HG02759 (cell line): Measurements from ENCODE around the gene NUDT8.
"Not testable (repeated sequence)": the region's sequence is repeated elsewhere in the genome, so short reads cannot be mapped to it uniquely, and the experiment has no call there.

Source experiments
- ATAC-seq: cut with Tn5 transposase; IDR thresholded peaks from one replicate; pipeline ENCODE4 v1.9.1; 2021; ENCODE audit warnings: mild to moderate bottlenecking, moderate library complexity; ENCODE audit not compliant: unreplicated experiment

NUDT8 gene

DNA sequence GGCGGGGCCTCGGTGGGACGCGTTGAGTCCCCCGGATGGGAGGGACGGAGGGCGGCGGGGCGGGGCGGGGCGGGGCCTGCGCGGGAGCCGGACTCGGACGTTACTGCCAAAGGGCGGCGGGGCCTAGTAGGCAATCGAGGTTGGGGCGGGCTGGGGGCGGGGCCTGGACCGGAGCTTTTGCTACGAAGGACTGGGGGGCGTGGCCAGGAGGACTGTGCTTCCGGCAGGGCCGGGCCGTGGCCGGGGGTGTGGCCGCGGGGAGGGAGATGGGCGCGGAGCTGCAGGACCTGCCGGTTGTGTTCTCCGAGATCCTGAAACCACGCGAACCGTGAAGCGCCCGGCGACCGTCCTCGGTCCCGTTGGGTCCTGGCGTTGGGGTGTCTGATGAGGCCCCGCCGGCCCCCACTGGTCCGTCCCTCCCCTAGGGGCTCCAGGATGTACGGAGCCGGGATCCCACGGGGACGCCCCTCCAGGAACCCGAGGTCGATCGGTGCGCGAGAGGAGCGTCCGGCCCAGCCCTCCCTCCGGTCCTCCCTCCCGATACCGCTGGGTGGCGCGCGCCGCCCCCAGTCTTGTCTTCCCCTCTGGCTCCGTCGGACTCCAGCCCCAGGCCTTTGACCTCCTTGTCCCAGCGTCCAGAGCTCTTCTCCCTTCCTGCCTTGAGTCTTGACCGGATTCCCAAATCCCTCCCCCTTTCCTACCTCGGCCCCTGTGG, 648 bp upstream of the NUDT8 start:
- peak; percentile 72 for ATAC-seq

DNA sequence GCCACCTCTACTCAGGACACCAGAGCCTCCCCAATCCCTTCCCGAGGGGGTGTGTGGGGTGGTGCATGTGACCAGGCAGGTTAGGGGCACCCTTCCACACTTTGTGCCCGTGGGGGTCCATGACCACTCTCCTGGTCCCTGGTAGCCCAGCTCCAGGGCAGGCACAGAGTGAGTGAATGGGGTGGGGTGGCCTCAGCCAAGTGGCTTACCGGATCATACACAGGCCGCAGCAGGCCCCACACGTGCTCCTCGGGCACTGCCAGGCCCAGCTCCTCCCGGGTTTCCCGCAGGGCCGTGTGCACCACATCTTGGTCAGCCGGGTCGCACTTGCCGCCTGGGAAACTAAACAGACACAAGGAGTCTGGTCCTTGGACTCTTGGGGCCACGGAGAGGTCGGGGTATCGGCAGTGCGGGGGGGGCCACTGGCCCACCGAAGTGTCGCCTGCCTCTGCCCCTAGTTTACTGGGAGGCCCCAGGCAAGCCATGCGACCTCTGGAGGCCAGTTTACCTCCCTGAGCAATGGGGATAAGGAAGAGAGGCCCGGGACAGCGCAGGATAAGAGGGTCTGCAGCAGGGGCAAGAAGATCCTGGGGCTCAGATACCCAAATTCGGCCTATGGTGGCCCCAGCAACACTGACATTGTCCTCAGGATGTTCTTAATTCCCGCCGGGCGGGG, 889 bp downstream of the NUDT8 start:
- ATAC-seq: no peak

DNA sequence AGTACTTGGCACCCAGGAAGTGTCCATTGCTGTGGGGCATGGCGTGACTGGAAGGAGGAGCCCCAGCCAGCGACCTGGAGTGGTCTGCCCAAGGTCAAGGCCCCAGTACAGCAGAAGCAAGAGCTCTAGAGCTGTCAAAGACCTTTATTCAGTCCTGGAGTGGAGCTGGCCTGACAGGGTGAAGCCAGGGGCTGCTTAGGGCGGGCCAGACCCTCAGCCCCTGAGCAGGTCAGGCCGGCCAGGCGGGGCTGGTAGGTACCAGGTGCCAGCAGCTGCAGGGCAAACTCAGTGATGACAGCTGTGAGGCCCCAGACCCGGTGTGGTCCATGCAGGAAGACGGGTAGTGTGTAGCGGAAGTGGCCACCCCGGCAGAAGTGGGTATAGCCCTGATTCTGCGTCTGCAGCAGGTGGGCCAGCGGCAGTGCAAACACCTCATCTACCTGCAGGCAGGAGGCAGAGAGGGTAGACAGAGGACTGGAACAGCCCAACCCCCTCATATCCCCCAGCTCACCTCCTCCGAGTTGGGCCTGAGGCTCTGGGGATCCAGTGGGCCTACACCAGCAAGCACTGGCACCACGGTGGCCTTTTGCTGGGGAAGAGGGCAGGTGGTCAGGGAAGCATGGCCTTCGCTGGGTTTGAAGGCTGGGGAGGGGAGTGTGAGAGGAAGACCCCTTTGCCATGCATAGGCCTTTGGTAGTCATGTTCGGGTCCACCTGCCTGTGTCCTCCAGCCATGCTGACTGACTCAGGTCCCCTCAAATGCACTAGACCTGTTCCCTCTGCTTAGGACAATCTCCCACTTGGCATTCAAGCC, 1.7 kb downstream of the NUDT8 start:
- no peak for ATAC-seq

DNA sequence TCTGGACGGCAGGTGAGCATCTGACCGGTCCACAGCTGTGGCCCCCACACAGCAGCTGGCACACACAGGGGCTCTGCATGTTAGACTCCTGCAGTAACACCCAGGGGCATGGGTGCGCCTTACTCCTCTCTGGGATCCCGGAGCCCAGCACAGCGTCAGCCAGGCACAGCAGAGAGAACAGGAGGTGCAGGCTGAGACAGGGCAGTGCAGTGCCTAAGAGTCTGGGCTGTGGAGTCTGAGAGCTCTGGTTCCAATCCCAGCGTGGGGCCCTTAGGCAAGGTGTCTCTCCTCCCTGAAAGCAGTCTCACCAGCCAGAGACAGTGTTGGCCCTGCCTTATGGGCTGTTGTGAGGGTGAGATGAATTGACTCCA, 2.3 kb downstream of the NUDT8 start:
- ATAC-seq: no peak

DNA sequence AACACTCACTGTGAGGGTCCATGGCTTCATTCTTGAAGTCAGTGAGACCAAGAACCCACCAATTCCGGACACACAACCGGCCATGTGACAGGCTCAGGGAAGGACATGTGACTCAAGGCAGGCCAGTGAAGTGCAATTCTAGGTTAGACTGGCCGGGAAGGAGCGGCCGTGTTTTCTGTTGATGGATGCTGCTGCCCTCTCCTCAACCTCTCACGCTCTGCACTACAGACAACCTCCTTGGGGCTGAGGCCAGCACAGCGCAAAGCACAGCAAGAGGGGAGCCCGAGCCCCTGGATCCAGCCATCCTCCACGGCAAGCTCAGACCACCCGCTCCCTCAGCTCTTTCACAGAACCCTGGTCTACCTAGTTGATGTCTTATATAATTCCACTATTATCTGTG, 2.8 kb downstream of the NUDT8 start:
- ATAC-seq: no peak

DNA sequence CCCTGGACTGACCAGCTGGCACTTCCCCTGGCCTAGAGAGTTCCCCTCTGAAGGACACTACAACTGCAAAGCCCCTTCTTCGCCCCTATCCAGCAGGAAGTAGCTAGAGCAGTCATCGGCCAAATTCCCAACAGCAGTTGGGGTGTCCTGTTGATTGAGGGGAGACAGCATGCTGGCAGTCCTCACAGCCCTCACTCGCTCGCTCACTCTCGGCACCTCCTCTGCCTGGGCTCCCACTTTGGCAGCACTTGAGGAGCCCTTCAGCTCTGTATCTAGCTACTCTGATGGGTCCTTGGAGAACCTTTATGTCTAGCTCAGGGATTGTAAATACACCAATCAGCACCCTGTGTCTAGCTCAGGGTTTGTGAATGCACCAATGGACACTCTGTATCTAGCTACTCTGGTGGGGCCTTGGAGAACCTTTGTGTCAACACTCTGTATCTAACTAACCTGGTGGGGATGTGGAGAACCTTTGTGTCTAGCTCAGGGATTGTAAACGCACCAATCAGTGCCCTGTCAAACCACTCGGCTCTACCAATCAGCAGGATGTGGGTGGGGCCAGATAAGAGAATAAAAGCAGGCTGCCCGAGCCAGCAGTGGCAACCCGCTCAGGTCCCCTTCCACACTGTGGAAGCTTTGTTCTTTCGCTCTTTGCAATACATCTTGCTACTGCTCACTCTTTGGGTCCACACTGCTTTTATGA, 3.5 kb downstream of the NUDT8 start:
- ATAC-seq: not testable (repeated sequence)

DNA sequence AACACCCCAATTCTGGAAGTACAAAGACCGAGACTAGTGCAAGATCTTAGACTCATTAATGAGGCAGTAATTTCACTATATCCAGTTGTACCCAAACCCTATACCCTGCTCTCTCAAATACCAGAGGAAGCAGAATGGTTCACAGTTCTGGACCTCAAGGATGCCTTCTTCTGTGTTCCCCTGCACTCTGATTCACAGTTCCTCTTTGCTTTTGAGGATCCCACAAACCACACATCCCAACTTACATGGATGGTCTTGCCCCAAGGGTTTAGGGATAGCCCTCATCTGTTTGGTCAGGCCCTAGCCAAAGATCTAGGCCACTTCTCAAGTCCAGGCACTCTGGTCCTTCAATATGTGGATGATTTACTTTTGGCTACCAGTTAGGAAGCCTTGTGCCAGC, 5.9 kb downstream of the NUDT8 start:
- ATAC-seq: not testable (repeated sequence)

DNA sequence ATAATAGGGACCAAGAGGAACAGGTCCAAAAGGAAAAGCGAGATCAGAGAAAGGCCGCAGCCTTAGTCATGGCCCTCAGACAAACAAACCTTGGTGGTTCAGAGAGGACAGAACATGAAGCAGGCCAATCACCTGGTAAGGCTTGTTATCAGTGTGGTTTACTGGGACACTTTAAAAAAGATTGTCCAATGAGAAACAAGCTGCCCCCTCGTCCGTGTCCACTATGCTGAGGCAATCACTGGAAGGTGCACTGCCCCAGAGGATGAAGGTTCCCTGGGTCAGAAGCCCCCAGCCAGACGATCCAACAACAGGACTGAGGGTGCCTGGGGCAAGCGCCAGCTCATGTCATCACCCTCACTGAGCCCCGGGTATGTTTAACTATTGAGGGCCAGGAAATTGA, 6.8 kb downstream of the NUDT8 start:
- ATAC-seq: not testable (repeated sequence)

DNA sequence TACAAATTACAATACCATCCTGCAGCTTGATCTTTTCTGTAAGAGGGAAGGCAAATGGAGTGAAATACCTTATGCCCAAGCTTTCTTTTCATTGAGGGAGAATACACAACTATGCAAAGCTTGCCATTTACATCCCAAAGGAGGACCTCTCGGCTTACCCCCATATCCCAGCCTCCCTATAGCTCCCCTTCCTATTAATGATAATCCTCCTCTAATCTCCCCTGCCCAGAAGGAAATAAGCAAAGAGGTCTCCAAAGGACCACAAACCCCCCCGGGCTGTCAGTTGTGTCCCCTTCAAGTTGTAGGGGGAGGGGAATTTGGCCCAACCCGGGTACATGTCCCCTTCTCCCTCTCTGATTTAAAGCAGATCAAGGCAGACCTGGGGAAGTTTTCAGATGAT, 7.8 kb downstream of the NUDT8 start:
- ATAC-seq: not testable (repeated sequence)

DNA sequence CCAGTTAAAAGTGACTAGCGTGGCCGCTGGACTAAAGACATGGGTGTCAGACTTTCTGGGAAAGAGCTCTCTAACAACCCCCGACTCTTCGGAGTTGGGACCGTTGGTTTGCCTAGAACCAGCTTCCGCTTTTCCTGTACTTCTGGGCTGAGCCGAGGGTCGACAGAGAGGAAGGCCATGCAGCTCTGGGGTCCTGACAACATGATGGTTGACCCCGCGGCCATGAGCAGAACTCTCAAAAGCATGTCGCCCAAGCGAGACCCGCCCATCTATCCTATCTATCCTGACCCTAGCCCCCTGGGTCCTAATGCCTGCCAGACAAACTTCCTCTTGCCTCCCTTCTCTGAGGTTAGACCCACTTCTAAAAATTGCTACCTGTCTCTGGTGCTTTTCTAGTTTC, 9.1 kb downstream of the NUDT8 start:
- not testable (repeated sequence) for ATAC-seq

DNA sequence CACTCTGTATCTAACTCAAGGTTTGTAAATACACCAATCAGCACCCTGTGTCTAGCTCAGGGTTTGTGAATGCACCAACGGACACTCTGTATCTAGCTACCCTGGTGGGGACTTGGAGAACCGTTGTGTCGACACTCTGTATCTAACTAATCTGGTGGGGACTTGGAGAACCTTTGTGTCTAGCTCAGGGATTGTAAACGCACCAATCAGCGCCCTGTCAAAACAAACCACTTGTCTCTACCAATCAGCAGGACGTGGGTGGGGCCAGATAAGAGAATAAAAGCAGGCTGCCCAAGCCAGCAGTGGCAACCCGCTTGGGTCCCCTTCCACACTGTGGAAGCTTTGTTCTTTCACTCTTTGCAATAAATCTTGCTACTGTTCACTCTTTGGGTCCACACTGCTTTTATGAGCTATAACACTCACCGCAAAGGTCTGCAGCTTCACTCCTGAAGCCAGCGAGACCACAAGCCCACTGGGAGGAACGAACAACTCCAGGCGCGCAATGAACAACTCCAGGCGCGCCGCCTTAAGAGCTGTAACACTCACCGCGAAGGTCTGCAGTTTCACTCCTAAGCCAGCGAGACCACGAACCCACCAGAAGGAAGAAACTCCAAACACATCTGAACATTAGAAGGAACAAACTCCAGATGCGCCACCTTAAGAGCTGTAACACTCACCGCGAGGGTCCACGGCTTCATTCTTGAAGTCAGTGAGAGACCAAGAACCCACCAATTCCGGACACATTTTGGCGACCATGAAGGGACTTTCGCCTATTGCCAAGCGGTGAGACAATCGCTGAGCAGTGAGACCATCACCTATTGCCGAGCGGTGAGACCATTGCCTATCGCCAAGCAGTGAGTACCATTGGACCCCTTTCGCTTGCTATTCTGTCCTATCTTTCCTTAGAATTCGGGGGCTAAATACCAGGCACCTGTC, 9.8 kb downstream of the NUDT8 start:
- ATAC-seq: not testable (repeated sequence)

DNA sequence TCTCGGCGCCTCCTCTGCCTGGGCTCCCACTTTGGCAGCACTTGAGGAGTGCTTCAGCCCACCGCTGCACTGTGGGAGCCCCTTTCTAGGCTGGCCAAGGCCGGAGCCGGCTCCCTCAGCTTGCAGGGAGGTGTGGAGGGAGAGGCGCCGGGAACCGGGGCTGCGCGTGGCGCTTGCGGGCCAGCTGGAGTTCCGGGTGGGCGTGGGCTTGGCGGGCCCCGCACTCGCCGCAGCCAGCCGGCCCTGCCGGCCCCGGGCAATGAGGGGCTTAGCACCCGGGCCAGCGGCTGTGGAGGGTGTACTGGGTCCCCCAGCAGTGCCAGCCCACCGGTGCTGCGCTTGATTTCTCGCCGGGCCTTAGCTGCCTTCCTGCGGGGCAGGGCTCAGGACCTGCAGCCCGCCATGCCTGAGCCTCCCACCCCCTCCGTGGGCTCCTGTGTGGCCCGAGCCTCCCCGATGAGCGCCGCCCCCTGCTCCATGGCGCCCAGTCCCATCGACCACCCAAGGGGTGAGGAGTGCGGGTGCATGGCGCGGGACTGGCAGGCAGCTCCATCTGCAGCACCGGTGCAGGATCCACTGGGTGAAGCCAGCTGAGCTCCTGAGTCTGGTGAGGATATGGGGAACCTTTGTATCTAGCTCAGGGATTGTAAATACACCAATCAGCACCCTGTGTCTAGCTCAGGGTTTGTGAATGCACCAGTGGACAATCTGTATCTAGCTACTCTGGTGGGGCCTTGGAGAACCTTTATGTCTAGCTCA, 10.7 kb downstream of the NUDT8 start:
- ATAC-seq: not testable (repeated sequence)

DNA sequence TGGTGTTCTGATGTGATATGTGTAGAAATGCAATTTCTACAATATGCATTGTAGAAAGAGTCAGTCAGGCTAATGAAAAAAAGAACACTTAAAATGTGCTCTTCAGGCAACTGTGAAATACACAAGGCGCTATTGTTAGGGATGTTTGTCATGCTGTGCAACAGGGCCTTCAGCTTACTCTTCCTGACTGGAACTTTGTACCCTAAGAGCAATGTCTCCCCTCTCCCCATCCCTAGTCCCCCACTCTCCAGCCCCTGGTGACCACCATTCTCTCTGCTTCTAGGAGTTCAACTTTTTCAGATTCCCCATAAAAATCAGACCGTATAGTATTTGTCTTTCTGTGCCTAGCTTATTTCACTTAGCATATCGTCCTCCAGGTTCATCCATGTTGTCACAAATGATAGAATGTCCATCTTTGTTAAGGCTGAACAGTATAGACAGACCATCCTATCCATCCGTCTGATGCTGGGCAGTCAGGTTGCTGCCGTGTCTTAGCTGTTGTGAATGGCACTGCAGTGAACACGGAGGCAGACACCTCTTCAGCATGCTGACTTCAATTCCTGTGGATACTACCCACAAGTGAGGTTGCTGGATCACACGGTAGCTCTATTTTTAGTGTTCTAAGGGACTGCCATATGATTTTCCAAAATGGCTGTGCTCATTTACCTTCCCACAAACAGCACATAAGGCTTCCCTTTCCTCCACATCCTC, 12.3 kb downstream of the NUDT8 start:
- ATAC-seq: no peak

DNA sequence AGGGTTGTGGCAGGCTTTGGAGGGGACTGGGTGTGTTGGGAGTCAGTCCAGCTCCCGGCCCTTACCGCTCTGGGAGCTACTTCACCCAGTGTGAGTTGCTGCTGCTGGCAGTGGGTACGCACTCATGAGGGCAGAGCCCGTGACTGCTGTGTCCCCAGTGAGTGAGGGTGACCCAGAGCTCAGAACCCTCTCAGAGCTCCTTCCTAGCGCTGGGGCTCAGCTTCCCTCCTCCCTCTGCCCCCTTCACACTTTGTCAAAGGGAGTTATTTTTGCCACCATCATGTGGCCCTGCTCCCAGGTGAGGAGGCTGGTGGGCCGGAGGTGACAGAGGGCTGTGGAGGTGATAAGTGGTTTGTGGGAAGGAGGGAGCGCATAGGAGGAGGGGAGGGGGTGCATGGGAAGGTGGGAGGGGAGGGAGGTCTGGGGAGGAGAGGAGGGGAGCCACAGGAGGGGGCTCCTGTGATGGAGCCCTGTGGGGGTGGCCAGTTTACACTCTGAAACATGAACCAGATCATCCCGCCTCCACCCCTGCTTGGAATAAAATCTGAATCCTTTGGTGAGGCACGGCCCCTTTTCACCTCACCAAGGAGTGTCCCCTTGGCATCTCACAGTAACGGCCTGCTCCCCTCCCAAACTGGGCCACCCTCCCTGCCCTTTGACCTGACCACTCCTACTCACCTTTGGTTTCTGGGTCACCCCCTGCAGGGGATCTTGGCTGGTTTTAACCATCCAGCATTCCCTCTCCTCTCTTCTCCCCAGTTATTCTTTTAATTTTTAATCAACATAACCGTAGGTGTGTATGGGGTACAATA, 13.1 kb downstream of the NUDT8 start:
- no peak for ATAC-seq

DNA sequence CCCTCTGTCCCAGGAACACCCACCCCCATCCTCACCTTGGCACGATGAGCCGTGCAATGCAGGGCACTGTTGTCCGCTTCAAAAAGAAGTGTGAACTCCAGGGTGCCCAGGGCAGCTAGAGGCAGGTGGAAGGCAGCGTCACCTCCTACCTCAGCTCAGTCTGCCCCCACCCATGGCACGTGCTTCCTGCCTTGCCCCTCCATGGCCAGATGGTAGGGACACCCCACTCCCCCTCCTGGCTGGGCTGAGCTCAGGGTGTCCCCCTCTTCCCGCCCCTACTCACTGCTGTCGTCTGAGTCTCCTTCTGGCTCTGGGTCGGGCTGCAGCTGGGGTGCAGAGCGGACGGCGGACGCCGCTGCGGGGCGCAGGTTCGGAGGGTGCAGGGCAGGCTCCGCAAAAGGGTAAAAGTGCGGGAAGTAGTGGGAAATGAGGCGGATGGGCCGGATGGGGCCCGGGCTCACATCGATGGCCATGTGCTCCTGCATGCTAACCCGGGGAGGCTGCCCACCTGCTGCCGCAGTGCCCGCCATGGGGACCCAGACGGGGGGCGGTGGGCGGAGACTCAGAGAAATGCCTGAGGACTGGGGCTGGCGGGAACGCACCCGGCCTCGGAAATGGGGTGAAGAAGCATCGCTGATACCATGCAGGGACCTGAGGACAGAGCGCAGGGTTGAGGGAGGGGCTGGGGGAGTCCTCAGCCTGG, 13.9 kb downstream of the NUDT8 start:
- no peak for ATAC-seq

DNA sequence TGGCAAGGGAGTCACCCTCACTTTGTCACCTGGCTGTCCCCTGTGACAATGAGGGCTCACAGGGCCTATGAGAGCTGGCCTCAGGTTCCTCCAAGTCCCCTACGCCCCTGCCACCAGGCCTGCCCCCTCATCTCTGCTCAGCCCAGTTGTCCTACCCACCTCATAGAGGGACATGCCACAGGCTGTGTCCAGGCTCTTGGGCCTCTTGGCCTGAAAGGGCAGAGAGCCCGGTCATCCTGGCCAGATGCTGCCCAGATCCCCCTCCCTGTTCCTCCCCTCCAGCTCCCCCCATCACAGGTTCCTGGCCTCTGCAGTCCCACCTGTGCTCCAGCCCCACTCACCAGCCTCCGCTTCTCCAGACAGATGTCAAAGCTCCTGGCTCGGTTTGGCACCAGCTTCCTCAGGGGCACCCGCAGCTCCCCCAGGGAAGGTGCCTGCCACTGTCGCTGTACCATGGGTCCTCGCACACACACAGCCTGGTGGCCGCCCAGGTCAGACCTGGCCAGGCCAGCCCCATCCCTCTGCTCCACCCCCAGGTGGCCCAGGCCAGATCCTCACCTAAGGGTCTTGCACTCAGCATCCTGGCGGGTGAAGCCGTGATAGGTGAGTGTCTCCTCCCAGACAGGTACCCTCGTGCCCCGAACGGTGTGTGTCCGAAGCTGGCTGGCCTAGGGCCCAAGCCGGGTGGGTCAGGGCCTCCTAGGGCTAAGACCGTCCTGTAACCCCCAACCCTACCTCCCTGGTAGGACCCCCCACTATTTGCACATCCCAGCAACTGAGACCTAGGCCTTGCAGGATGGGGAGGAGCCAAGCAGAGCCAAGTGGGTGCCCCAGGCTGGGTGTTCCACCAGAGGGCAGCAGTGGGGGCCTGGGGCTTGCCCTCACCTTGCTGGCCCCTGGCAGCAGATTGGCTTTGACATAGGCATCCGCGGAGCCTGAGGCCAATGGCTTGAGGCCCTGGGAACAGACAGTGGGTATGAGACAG, 14.7 kb downstream of the NUDT8 start:
- ATAC-seq: no peak
